DMS79 treated with DMSO at 0.1 percent for 48 hours (cell line): Measurements from ENCODE around the gene NFATC4.

Experiments used
- DNase-seq: peaks from one replicate; lab custom pipeline; 2025; lab: John Stamatoyannopoulos, UW

NFATC4 gene

GRCh38 chr14:24409956-24410355 lies 42.0 kb downstream of the NFATC4 start:
- no peak for DNase-seq

- DNase-seq, result peak; percentile 70
Observed at GRCh38 chr14:24411443-24412389, 43.7 kb downstream of the NFATC4 start.

GRCh38 chr14:24414077-24414476 lies 46.1 kb downstream of the NFATC4 start:
- no peak for DNase-seq

GRCh38 chr14:24414732-24415420 lies 46.9 kb downstream of the NFATC4 start:
- no peak for DNase-seq

GRCh38 chr14:24415421-24416253 lies 47.7 kb downstream of the NFATC4 start:
- DNase-seq, result no peak

- DNase-seq, result no peak
Observed at GRCh38 chr14:24416254-24416931, 48.4 kb downstream of the NFATC4 start.

- DNase-seq, result no peak
Observed at GRCh38 chr14:24416932-24417619, 49.1 kb downstream of the NFATC4 start.

GRCh38 chr14:24417832-24418491 lies 50.0 kb downstream of the NFATC4 start:
- DNase-seq, result no peak

- DNase-seq, result no peak
Observed at GRCh38 chr14:24418492-24418873, 50.5 kb downstream of the NFATC4 start.

GRCh38 chr14:24422261-24422660 lies 54.3 kb downstream of the NFATC4 start:
- no peak for DNase-seq

GRCh38 chr14:24422694-24423601 lies 55.0 kb downstream of the NFATC4 start:
- no peak for DNase-seq

GRCh38 chr14:24425704-24426103 lies 57.7 kb downstream of the NFATC4 start:
- DNase-seq, result no peak

GRCh38 chr14:24426150-24426911 lies 58.3 kb downstream of the NFATC4 start:
- no peak for DNase-seq

GRCh38 chr14:24426912-24427536 lies 59.0 kb downstream of the NFATC4 start:
- no peak for DNase-seq

- no peak for DNase-seq
Observed at GRCh38 chr14:24427537-24428508, 59.8 kb downstream of the NFATC4 start.

GRCh38 chr14:24428628-24429394 lies 60.8 kb downstream of the NFATC4 start:
- DNase-seq, result no peak
